Astrocyte (in vitro differentiated cells and primary cell): ENCODE data around the gene HSD17B11. TPM values are rescaled to one million over a fixed set of nuclear protein-coding genes. Genes with fewer than 3 reads are reported as not detected.
"Not testable (repeated sequence)": the region's sequence is repeated elsewhere in the genome, so short reads cannot be mapped to it uniquely, and the experiment has no call there.

Experiments used
- DNase-seq: peaks from one replicate; pipeline ENCODE4 v3.0.0-alpha.2; 2010; ENCODE audit warnings: low read depth
- FAIRE-seq: peaks from 2 replicates; lab custom pipeline; 2011; peaks lifted over from hg19 to GRCh38; lab: Jason Lieb, UNC
- H2AFZ ChIP-seq: 2 replicates; pipeline ENCODE4 v1.6.0; 2012; ENCODE audit warnings: low read depth, low read length, inconsistent platforms
- H3K27ac ChIP-seq: 2 replicates; pipeline ENCODE4 v1.5.1; 2011; ENCODE audit warnings: low read depth, low read length, inconsistent platforms
- H3K27me3 ChIP-seq: 2 replicates; pipeline ENCODE4 v1.6.0; 2011; ENCODE audit warnings: low read length, inconsistent platforms; ENCODE audit not compliant: insufficient read depth
- H3K36me3 ChIP-seq: 2 replicates; pipeline ENCODE4 v1.5.1; 2011; ENCODE audit warnings: low read length, inconsistent platforms; ENCODE audit not compliant: insufficient read depth
- H3K4me1 ChIP-seq: 2 replicates; pipeline ENCODE4 v1.5.1; 2011; ENCODE audit warnings: low read length, inconsistent platforms; ENCODE audit not compliant: insufficient read depth
- H3K4me2 ChIP-seq: 2 replicates; pipeline ENCODE4 v1.6.0; 2012; ENCODE audit warnings: low read length, inconsistent platforms
- H3K4me3 ChIP-seq: 2 replicates; pipeline ENCODE4 v1.5.1; 2011; ENCODE audit warnings: low read depth, mild to moderate bottlenecking, low read length, inconsistent platforms; ENCODE audit not compliant: insufficient read depth
- H3K79me2 ChIP-seq: 2 replicates; pipeline ENCODE4 v1.6.0; 2012; ENCODE audit warnings: mild to moderate bottlenecking, low read length, inconsistent platforms; ENCODE audit not compliant: insufficient read depth
- H3K9ac ChIP-seq: 2 replicates; pipeline ENCODE4 v1.6.0; 2012; ENCODE audit warnings: mild to moderate bottlenecking, low read length, inconsistent platforms
- H3K9me3 ChIP-seq: 2 replicates; pipeline ENCODE4 v1.5.1; 2012; ENCODE audit warnings: low read depth, mild to moderate bottlenecking, low read length, inconsistent platforms; ENCODE audit not compliant: insufficient read depth
- H4K20me1 ChIP-seq: 2 replicates; pipeline ENCODE4 v1.6.0; 2012; ENCODE audit warnings: low read length, inconsistent platforms; ENCODE audit not compliant: insufficient read depth
- H3K27ac Mint-ChIP-seq: one replicate; pipeline ENCODE4 v1.8.0; 2021; ENCODE audit warnings: mild to moderate bottlenecking, mixed read lengths; ENCODE audit not compliant: unreplicated experiment
- H3K27me3 Mint-ChIP-seq: one replicate; pipeline ENCODE4 v1.8.0; 2021; ENCODE audit warnings: low read depth, mixed read lengths; ENCODE audit not compliant: unreplicated experiment
- H3K36me3 Mint-ChIP-seq: one replicate; pipeline ENCODE4 v1.8.0; 2021; ENCODE audit warnings: low read depth, mixed read lengths; ENCODE audit not compliant: unreplicated experiment
- H3K4me1 Mint-ChIP-seq: one replicate; pipeline ENCODE4 v1.8.0; 2021; ENCODE audit warnings: low read depth, mixed read lengths; ENCODE audit not compliant: unreplicated experiment
- H3K4me3 Mint-ChIP-seq: one replicate; pipeline ENCODE4 v1.8.0; 2021; ENCODE audit warnings: mild to moderate bottlenecking, moderate library complexity, mixed read lengths; ENCODE audit not compliant: unreplicated experiment
- H3K9me3 Mint-ChIP-seq: one replicate; pipeline ENCODE4 v1.8.0; 2021; ENCODE audit warnings: mild to moderate bottlenecking, mixed read lengths; ENCODE audit not compliant: unreplicated experiment
- EZH2 ChIP-seq: IDR thresholded peaks from 2 replicates; pipeline ENCODE4 v1.6.1; 2012; ENCODE audit warnings: mild to moderate bottlenecking, low read length, inconsistent platforms; ENCODE audit not compliant: insufficient read depth
- total RNA-seq: library from RNA; stranded (reverse); gene quantifications from 2 replicates; pipeline ENCODE4 v1.2.1, GENCODE V29; 2021
- TF ChIP-seq, protein P1 (sequence below): IDR thresholded peaks from 2 replicates; pipeline ENCODE4 v1.5.1; 2011; ENCODE audit warnings: low read depth, mild to moderate bottlenecking, inconsistent platforms, low read length, moderate library complexity; ENCODE audit not compliant: insufficient read depth

Gene HSD17B11
- total RNA-seq, 1 donor from 2014 or later = 34.0 TPM

DNA sequence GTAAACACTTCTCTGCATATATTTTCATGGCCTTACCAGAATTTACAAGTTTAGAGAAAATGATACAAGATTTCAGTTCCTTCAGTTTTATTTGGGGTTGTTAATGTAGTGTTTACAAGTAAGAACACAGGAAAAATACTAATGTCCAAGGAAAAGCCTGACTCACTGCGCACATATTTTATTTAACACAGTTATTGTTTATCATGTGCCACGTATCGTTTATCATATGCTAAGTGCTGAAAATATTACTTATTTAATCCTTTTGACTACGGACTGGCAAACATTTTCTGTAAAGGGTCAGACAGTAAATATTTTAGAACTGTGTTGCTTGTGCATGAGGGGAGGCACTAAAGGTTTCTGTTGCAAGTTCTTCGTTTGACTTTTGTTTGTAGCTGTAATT lies 69.1 kb downstream of the HSD17B11 start:
- H3K4me1 Mint-ChIP-seq = no peaks in the 10 kb centered on the region
- H3K9ac ChIP-seq = no peak overlapping the region
- no peak overlapping the region for H3K27ac Mint-ChIP-seq
- no peaks in the 10 kb centered on the region for H4K20me1 ChIP-seq
- H3K4me2 ChIP-seq = no peak overlapping the region
- no peak overlapping the region for H3K4me3 ChIP-seq
- H3K36me3 ChIP-seq = no peaks in the 10 kb centered on the region
- no peaks in the 10 kb centered on the region for H3K9me3 ChIP-seq
- no peak overlapping the region for H2AFZ ChIP-seq
- H3K27me3 ChIP-seq = no peaks in the 10 kb centered on the region
- no peak overlapping the region for H3K27ac ChIP-seq
- H3K4me1 ChIP-seq = no peaks in the 10 kb centered on the region
- H3K4me3 Mint-ChIP-seq = no peak overlapping the region
- no peaks in the 10 kb centered on the region for H3K9me3 Mint-ChIP-seq
- H3K27me3 Mint-ChIP-seq = no peaks in the 10 kb centered on the region
- FAIRE-seq (no peak), DNase-seq (no peak)
- no peaks in the 10 kb centered on the region for H3K79me2 ChIP-seq
- TF ChIP-seq EZH2 = no peak
- TF ChIP-seq, protein P1, sequence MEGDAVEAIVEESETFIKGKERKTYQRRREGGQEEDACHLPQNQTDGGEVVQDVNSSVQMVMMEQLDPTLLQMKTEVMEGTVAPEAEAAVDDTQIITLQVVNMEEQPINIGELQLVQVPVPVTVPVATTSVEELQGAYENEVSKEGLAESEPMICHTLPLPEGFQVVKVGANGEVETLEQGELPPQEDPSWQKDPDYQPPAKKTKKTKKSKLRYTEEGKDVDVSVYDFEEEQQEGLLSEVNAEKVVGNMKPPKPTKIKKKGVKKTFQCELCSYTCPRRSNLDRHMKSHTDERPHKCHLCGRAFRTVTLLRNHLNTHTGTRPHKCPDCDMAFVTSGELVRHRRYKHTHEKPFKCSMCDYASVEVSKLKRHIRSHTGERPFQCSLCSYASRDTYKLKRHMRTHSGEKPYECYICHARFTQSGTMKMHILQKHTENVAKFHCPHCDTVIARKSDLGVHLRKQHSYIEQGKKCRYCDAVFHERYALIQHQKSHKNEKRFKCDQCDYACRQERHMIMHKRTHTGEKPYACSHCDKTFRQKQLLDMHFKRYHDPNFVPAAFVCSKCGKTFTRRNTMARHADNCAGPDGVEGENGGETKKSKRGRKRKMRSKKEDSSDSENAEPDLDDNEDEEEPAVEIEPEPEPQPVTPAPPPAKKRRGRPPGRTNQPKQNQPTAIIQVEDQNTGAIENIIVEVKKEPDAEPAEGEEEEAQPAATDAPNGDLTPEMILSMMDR = no peak
- H3K36me3 Mint-ChIP-seq = no peaks in the 10 kb centered on the region

DNA sequence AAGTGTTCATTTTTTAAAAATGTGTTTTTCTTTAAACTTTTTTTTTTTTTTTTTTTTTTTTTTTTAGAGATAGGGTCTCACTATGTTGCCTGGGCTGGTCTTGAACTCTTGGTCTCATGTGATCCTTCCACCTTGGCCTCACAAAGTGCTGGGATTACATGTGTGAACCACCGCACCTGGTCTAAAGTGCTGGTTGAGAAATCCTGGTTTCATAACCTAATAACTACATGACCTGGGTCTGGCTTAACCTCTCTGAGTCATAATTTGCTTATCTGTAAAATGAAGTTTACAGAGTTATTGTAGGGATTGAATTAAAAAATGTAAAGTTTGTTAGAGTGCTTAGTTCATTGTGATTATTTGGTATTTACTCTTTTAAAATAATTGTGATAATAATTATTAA lies 73.5 kb downstream of the HSD17B11 start:
- Histone ChIP-seq H3K4me3 (no peak overlapping the region), H2AFZ (no peak overlapping the region), H4K20me1 (no peaks in the 10 kb centered on the region), H3K9me3 (no peaks in the 10 kb centered on the region), H3K4me1 (no peaks in the 10 kb centered on the region), H3K4me2 (no peak overlapping the region), H3K9ac (no peak overlapping the region), H3K27me3 (no peaks in the 10 kb centered on the region), H3K79me2 (no peaks in the 10 kb centered on the region), H3K27ac (no peak overlapping the region), H3K36me3 (no peaks in the 10 kb centered on the region)
- DNase-seq (no peak), FAIRE-seq (no peak)
- no peaks in the 10 kb centered on the region for H3K27me3 Mint-ChIP-seq
- TF ChIP-seq, protein P1 = no peak
- TF ChIP-seq EZH2 = no peak
- no peaks in the 10 kb centered on the region for H3K4me1 Mint-ChIP-seq
- no peaks in the 10 kb centered on the region for H3K36me3 Mint-ChIP-seq
- H3K27ac Mint-ChIP-seq = no peak overlapping the region
- no peaks in the 10 kb centered on the region for H3K9me3 Mint-ChIP-seq
- H3K4me3 Mint-ChIP-seq = no peak overlapping the region

DNA sequence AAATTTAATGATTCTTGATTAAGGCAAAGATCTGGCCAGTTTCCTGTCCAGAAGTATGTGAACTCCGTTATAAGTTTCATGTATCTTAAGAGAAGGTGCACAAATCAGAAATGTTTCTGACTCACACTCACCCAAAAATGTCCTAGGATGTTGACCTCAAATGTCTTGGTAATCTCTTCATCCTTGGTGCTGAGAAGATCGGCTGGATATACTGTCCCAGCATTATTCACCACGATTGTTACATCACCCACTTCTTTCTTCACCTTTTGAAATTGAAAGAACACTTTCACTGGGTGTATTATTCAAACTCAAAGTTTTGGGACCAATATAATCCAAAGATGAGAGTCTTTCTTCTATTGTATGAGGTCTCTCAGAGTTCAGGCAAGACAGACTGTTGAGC lies 74.0 kb downstream of the HSD17B11 start:
- H3K27ac Mint-ChIP-seq = no peak overlapping the region
- Histone ChIP-seq H4K20me1 (no peaks in the 10 kb centered on the region), H3K4me3 (no peak overlapping the region), H3K4me1 (no peaks in the 10 kb centered on the region), H3K27me3 (no peaks in the 10 kb centered on the region), H3K27ac (no peak overlapping the region), H3K9ac (no peak overlapping the region), H2AFZ (no peak overlapping the region), H3K79me2 (no peaks in the 10 kb centered on the region), H3K4me2 (no peak overlapping the region), H3K9me3 (no peaks in the 10 kb centered on the region), H3K36me3 (no peaks in the 10 kb centered on the region)
- H3K4me1 Mint-ChIP-seq = no peaks in the 10 kb centered on the region
- no peaks in the 10 kb centered on the region for H3K9me3 Mint-ChIP-seq
- TF ChIP-seq EZH2 = no peak
- TF ChIP-seq, protein P1 = no peak
- no peak overlapping the region for H3K4me3 Mint-ChIP-seq
- no peaks in the 10 kb centered on the region for H3K27me3 Mint-ChIP-seq
- FAIRE-seq (no peak), DNase-seq (no peak)
- H3K36me3 Mint-ChIP-seq = no peaks in the 10 kb centered on the region

DNA sequence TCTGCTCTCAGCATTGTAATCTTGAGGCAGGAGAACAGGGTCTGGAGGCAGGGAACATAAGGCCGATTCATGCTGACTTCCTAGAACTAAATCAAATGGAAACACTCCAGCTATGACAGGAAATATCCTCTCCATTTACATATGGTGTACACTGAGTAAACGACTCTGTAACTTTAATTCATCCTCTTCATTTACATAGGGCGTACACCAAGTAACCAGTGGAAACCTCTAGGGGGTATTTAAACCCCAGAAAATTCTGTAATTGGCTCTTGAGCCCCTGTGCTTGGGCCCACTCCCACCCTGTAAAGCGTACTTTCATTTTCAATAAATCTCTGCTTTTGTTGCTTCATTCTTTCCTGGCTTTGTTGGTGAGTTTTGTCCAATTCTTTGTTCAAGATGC lies 76.0 kb downstream of the HSD17B11 start:
- not testable (repeated sequence) for H3K4me1 ChIP-seq, H3K4me3 ChIP-seq, H3K4me3 Mint-ChIP-seq, H2AFZ ChIP-seq, H3K27ac ChIP-seq, H3K36me3 Mint-ChIP-seq, H3K9me3 ChIP-seq, H3K27ac Mint-ChIP-seq, H3K4me2 ChIP-seq, FAIRE-seq, H3K4me1 Mint-ChIP-seq, H4K20me1 ChIP-seq, DNase-seq, H3K27me3 ChIP-seq, H3K9ac ChIP-seq, H3K36me3 ChIP-seq, H3K79me2 ChIP-seq, H3K9me3 Mint-ChIP-seq, H3K27me3 Mint-ChIP-seq
